ENCODE results near the gene CHAC2.
"Not testable (repeated sequence)": the region's sequence is repeated elsewhere in the genome, so short reads cannot be mapped to it uniquely, and the experiment has no call there.

The CHAC2 gene

DNA sequence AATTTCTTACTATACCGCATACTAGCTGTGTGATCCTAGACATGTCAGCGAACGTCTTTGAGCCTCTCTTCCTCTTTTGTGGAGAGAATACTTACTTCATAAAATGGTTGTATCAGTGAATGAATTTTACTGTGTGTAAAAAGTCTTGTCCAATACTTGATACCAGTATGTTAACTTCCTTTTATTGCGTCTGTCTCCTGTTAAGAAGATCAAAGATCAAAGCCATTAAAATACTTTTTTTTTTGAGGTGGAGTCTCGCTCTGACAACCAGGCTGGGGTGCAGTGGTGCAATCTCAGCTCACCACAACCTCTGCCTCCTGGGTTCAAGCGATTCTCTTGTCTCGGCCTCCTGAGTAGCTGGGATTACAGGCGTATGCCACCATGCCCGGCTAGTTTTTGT is 52.4 kb downstream of the CHAC2 start:
- no peak for TF ChIP-seq POU2F2 (IDR thresholded peaks at IDR 0.05; ENCODE audit: low read depth, low read length)
- no peak for TF ChIP-seq PAX5 (IDR thresholded peaks at IDR 0.05; ENCODE audit: insufficient read depth, low read length, severe bottlenecking)
- no peak for TF ChIP-seq POLR2AphosphoS5 (IDR thresholded peaks at IDR 0.05; ENCODE audit: low read depth, low read length)
- no peak for DNase-seq (ENCODE audit: insufficient read length, low spot score)
- no peak for FAIRE-seq

GRCh38 chr2:53820711-53821110 is 53.1 kb downstream of the CHAC2 start:
- FAIRE-seq = no peak
- TF ChIP-seq POLR2AphosphoS5 (IDR thresholded peaks at IDR 0.05; ENCODE audit: low read depth, low read length) (no peak), SPI1 (IDR thresholded peaks at IDR 0.05; ENCODE audit: low read depth, low read length) (no peak), POU2F2 (IDR thresholded peaks at IDR 0.05; ENCODE audit: low read depth, low read length) (no peak), PAX5 (IDR thresholded peaks at IDR 0.05; ENCODE audit: insufficient read depth, low read length, severe bottlenecking) (no peak), POLR2A (IDR thresholded peaks at IDR 0.05; ENCODE audit: low read depth, low read length) (no peak), TAF1 (IDR thresholded peaks at IDR 0.05; ENCODE audit: low read depth, low read length) (no peak)
- DNase-seq (ENCODE audit: insufficient read length, low spot score) = no peak

DNA sequence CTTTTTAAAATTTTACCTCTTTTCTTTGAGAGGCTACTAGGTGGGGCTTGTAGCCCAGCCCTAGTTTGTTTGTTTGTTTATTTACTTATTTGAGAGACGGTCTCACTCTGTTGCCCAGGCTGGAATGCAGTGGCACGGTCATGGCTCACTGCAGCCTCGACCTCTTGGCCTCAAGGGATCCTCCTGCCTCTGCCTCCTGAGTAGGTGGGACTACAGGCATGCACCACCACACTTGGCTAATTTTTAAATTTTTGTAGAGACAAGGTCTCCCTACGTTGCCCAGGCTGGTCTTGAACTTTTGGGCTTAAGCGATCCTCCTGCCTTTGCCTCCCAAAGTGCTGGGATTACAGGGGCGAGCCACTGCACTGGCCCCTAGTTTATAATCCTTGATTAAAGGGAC is 54.2 kb downstream of the CHAC2 start:
- FAIRE-seq (no peak), DNase-seq (ENCODE audit: insufficient read length, low spot score) (no peak)
- TF ChIP-seq POU2F2 (IDR thresholded peaks at IDR 0.05; ENCODE audit: low read depth, low read length) = no peak
- no peak for TF ChIP-seq SPI1 (IDR thresholded peaks at IDR 0.05; ENCODE audit: low read depth, low read length)
- no peak for TF ChIP-seq TAF1 (IDR thresholded peaks at IDR 0.05; ENCODE audit: low read depth, low read length)
- TF ChIP-seq POLR2A (IDR thresholded peaks at IDR 0.05; ENCODE audit: low read depth, low read length) = no peak
- TF ChIP-seq POLR2AphosphoS5 (IDR thresholded peaks at IDR 0.05; ENCODE audit: low read depth, low read length) = no peak
- TF ChIP-seq PAX5 (IDR thresholded peaks at IDR 0.05; ENCODE audit: insufficient read depth, low read length, severe bottlenecking) = no peak

DNA sequence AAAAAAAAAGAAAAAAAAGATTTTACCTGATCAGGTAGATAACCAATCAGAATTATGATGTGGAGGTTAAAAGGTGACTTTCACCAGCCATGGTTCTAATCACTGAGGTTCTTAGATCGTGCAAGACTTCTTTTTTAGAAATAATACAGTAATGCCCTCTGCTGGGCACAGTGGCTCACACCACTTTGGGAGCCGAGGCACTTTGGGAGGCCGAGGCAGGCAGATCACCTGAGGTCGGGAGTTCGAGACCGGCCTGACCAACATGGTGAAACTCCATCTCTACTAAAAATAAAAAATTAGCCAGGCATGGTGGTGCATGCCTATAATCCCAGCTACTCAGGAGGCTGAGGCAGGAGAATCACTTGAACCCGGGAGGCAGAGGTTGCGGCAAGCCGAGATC is 56.0 kb downstream of the CHAC2 start:
- not testable (repeated sequence) for DNase-seq (ENCODE audit: insufficient read length, low spot score); FAIRE-seq
